Ovary (tissue), 3 donors: ENCODE results near the gene NRSN2.

Source experiments
- EP300 ChIP-seq: sonication (generic); formaldehyde crosslinking; IDR thresholded peaks from one replicate; pipeline ENCODE4 v1.6.1; 2017; ENCODE audit warnings: antibody characterized with exemption
- POLR2A ChIP-seq: fragments of 450-650 bp; IDR thresholded peaks from one replicate; pipeline ENCODE4 v1.6.1; 2017; ENCODE audit warnings: antibody characterized with exemption, mild to moderate bottlenecking, moderate library complexity
- TF ChIP-seq, protein P1 (sequence below), 3 donors: fragments of 450-650 bp in 2 of 3; fragments of 200-600 bp in 1 of 3; IDR thresholded peaks; one replicate each; pipeline versions ENCODE4 v1.5.1 to v1.8.0; 2016 to 2022; ENCODE audit warnings: antibody characterized with exemption in 3 of 3, mild to moderate bottlenecking in 1 of 3
- donor health status: DM: no; HTN: no; CAD: no.

GRCh38 chr20:297925-298775, 48.8 kb upstream of the NRSN2 start:
- TF ChIP-seq, protein P1, sequence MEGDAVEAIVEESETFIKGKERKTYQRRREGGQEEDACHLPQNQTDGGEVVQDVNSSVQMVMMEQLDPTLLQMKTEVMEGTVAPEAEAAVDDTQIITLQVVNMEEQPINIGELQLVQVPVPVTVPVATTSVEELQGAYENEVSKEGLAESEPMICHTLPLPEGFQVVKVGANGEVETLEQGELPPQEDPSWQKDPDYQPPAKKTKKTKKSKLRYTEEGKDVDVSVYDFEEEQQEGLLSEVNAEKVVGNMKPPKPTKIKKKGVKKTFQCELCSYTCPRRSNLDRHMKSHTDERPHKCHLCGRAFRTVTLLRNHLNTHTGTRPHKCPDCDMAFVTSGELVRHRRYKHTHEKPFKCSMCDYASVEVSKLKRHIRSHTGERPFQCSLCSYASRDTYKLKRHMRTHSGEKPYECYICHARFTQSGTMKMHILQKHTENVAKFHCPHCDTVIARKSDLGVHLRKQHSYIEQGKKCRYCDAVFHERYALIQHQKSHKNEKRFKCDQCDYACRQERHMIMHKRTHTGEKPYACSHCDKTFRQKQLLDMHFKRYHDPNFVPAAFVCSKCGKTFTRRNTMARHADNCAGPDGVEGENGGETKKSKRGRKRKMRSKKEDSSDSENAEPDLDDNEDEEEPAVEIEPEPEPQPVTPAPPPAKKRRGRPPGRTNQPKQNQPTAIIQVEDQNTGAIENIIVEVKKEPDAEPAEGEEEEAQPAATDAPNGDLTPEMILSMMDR (IDR thresholded peaks at IDR 0.05), result no peak
- TF ChIP-seq POLR2A (peak; percentile 18), EP300 (no peak)
